Brain microvascular endothelial cell (primary cell): Measurements from ENCODE around the gene C5orf63.
"Not testable (repeated sequence)": the region's sequence is repeated elsewhere in the genome, so short reads cannot be mapped to it uniquely, and the experiment has no call there.

Experiments used
- DNase-seq: peaks from one replicate; pipeline ENCODE4 v3.0.0-alpha.2; 2020
- H3K27ac ChIP-seq: fragments of 250-450 bp; sonication (Bioruptor Pico); 2 replicates; pipeline ENCODE4 v1.5.1; 2020; ENCODE audit warnings: mild to moderate bottlenecking, moderate library complexity
- H3K27me3 ChIP-seq: fragments of 250-450 bp; sonication (Bioruptor Pico); replicated peaks from 2 replicates; pipeline ENCODE4 v1.5.1; 2020; ENCODE audit warnings: mild to moderate bottlenecking
- H3K36me3 ChIP-seq: fragments of 250-450 bp; sonication (Bioruptor Pico); replicated peaks from 2 replicates; pipeline ENCODE4 v1.5.1; 2020; ENCODE audit warnings: mild to moderate bottlenecking
- H3K4me3 ChIP-seq: 2 replicates; pipeline ENCODE4 v1.5.1; 2011; ENCODE audit warnings: low read depth, mild to moderate bottlenecking, control low read depth, low read length, moderate library complexity
- in situ Hi-C: cut with HindIII; loops from 2 replicates; pipeline ENCODE4 v1.10.0; 2017; ENCODE audit warnings: low sequenced_read_pairs, low pct_ligation_motif_present
- TF ChIP-seq, protein P1 (sequence below): IDR thresholded peaks from 2 replicates; pipeline ENCODE4 v1.5.1; 2011; ENCODE audit warnings: low read depth, mild to moderate bottlenecking, moderate library complexity, low read length, control low read depth, inconsistent platforms; ENCODE audit errors: missing control alignments

Gene C5orf63

DNA sequence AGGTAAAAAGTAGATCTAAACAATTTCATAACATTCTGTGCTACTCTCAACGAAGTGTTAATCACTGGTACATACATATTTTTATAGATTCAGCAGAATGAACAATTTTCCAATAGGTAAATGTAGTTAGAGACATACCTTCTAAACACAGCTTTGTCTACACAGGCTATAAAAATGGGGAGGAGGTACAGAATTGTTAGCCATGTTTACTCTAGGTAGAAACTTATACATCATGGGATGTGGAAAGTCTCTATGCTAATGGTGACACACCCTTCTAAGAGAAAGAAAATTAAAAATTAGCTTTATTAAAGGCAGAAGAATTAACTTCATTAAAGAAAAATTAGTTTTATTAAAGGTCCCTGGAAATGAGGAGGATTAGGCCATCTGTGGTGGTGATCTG lies 11.8 kb downstream of the C5orf63 start:
- DNase-seq: no peak
- Histone ChIP-seq H3K27ac (no peak overlapping the region), H3K36me3 (no peaks in the 10 kb centered on the region), H3K27me3 (no peaks in the 10 kb centered on the region), H3K4me3 (no peak overlapping the region)
- in situ Hi-C loops: no loop called here
- TF ChIP-seq, protein P1, sequence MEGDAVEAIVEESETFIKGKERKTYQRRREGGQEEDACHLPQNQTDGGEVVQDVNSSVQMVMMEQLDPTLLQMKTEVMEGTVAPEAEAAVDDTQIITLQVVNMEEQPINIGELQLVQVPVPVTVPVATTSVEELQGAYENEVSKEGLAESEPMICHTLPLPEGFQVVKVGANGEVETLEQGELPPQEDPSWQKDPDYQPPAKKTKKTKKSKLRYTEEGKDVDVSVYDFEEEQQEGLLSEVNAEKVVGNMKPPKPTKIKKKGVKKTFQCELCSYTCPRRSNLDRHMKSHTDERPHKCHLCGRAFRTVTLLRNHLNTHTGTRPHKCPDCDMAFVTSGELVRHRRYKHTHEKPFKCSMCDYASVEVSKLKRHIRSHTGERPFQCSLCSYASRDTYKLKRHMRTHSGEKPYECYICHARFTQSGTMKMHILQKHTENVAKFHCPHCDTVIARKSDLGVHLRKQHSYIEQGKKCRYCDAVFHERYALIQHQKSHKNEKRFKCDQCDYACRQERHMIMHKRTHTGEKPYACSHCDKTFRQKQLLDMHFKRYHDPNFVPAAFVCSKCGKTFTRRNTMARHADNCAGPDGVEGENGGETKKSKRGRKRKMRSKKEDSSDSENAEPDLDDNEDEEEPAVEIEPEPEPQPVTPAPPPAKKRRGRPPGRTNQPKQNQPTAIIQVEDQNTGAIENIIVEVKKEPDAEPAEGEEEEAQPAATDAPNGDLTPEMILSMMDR: no peak

DNA sequence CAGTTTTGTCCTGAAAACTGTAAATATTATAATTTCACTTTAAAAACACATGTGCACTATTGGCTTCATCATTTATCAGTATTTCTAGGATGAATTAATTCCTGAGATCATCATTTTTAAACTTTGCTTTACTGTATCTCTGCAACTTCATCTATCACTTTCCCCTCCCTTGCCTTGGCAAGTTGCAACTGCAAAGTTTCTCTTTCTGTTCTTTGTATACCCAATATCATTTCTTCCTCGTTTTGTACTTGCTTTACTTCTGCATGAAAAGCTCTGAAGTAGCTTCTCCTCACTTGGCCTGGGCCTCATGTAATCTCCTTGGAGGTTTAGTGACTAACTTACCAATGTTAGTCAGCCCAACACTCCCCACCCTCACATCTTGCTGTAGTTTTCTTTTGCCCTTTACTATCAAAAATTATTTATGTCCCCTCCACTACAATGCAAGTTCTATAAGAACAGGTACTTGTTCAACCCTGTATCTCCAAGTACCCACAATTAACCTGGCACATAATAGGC lies 12.8 kb downstream of the C5orf63 start:
- Histone ChIP-seq H3K4me3 (no peak overlapping the region), H3K27ac (no peak overlapping the region), H3K36me3 (no peaks in the 10 kb centered on the region), H3K27me3 (no peaks in the 10 kb centered on the region)
- DNase-seq: no peak
- TF ChIP-seq, protein P1: no peak
- in situ Hi-C loops: no loop called here

DNA sequence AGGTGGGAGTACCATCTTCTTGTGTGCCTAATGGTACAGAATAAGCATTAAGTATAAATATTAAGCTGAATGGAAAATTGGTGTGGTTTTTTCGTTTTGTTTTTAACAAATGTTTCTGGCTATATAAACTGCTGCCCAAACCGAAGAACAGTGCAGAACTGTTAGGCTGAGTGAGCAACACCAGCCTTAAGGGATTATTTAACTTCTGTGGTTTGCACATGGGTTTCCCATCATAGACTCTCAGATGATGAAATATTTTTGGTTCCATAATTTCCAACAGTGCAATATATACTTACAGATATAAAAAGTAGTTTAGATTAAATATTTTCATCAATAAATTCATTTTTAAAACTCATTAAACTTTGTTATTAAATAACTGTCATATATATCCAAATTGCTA lies 16.4 kb downstream of the C5orf63 start:
- Histone ChIP-seq H3K27me3 (no peaks in the 10 kb centered on the region), H3K36me3 (no peaks in the 10 kb centered on the region), H3K4me3 (no peak overlapping the region), H3K27ac (no peak overlapping the region)
- in situ Hi-C loops: no loop called here
- TF ChIP-seq, protein P1: no peak
- DNase-seq: no peak

DNA sequence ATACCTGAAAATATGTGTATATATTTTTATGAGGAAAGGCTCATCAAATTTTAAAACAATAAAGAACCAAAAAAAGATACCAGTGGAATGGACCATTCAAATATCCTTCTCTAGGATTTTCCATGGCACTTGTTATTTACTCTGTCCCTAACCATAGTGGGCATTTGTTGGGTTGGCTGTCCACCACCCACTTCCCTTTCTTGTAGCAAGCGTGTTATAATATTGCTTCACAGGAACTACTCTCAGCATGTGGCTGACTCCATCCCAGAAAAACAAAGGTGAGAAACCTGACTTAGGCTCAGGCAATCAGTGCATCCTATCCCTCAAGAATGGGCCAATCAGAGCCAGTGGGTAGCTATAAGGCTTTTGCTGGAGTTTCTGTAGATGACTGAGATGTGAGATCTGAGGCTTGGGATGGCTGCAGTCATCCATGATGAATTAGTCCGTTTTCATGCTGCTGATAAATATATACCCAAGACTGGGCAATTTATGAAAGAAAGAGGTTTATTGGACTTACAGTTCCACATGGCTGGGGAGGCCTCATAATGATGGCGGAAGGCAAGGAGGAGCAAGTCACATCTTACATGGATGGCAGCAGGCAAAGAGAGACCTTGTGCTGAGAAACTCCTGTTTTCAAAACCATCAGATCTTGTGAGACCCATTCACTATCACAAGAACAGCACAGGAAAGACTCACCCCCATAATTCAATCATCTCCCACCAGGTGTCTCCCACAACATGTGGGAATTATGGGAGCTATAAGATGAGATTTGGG lies 17.2 kb downstream of the C5orf63 start:
- no peak for DNase-seq
- TF ChIP-seq, protein P1: no peak
- in situ Hi-C loops: no loop called here

GRCh38 chr5:127053551-127053950 lies 19.8 kb downstream of the C5orf63 start:
- H3K27ac ChIP-seq, DNase-seq, H3K4me3 ChIP-seq, in situ Hi-C loops, H3K27me3 ChIP-seq, H3K36me3 ChIP-seq: not testable (repeated sequence)

More for the DNA sequence above, 17.2 kb downstream of the C5orf63 start:
- no peak overlapping the region for H3K27ac ChIP-seq
- no peak overlapping the region for H3K4me3 ChIP-seq
- H3K36me3 ChIP-seq: no peaks in the 10 kb centered on the region
- H3K27me3 ChIP-seq: no peaks in the 10 kb centered on the region

- Histone ChIP-seq H3K27me3 (no peaks in the 10 kb centered on the region), H3K4me3 (no peak overlapping the region), H3K36me3 (no peaks in the 10 kb centered on the region), H3K27ac (no peak overlapping the region)
- TF ChIP-seq, protein P1: no peak
- in situ Hi-C loops: no loop called here
- no peak for DNase-seq
These were observed 20.3 kb downstream of the C5orf63 start for GRCh38 chr5:127053049-127053448.
